ENCODE measurements around the gene EYA2. TPM values are rescaled to one million over a fixed set of nuclear protein-coding genes. Genes with fewer than 3 reads are reported as not detected.
A peak's percentile ranks its signal among the peaks of the same experiment; 100 is the strongest.
"Not testable (repeated sequence)": the region's sequence is repeated elsewhere in the genome, so short reads cannot be mapped to it uniquely, and the experiment has no call there.

EYA2 gene
- total and polyA plus RNA-seq, 2 experiments from 2014 or later = 1.4 to 2.0 TPM

- peak overlapping the region; percentile 65 for H3K27ac ChIP-seq
- no peaks in the 10 kb centered on the region for H3K9me2 ChIP-seq (replicated peaks; ENCODE audit: insufficient read depth)
- no peaks in the 10 kb centered on the region for H3K9me3 ChIP-seq (ENCODE audit: low read depth)
- H3K36me3 ChIP-seq (replicated peaks; ENCODE audit: insufficient read depth, low read depth) = no peaks in the 10 kb centered on the region
- no peak overlapping the region for H2AFZ ChIP-seq
- no peak for DNase-seq (ENCODE audit: low spot score)
- 88% methylated on average over 9 of the region's 9 CpGs for WGBS (ENCODE audit: low lambda C conversion rate, missing lambda C conversion rate)
- H3K27me3 ChIP-seq = no peaks in the 10 kb centered on the region
- H3K4me2 ChIP-seq = no peak overlapping the region
- TF ChIP-seq EZH2phosphoT487 (IDR thresholded peaks at IDR 0.05; ENCODE audit: low read depth, severe bottlenecking, unreplicated experiment) (no peak), EZH2 (IDR thresholded peaks at IDR 0.05; ENCODE audit: borderline replicate concordance) (no peak), CTCF (IDR thresholded peaks at IDR 0.05; ENCODE audit: poor library complexity) (no peak)
- H4K20me1 ChIP-seq (ENCODE audit: insufficient read depth, poor library complexity, severe bottlenecking) = no peaks in the 10 kb centered on the region
- peaks cover 3% of the 10 kb centered on the region for H3K4me1 ChIP-seq (ENCODE audit: insufficient read depth)
- no peak overlapping the region for H3K4me3 ChIP-seq
- no peaks in the 10 kb centered on the region for H3K79me2 ChIP-seq
Measured at GRCh38 chr20:47201074-47201730, 306.6 kb downstream of the EYA2 start.

- DNase-seq (ENCODE audit: low spot score) = no peak
- H3K4me3 ChIP-seq = no peak overlapping the region
- no peaks in the 10 kb centered on the region for H3K9me2 ChIP-seq (replicated peaks; ENCODE audit: insufficient read depth)
- H3K4me1 ChIP-seq (ENCODE audit: insufficient read depth) = peaks cover 3% of the 10 kb centered on the region
- H3K9me3 ChIP-seq (ENCODE audit: low read depth) = no peaks in the 10 kb centered on the region
- no peak for TF ChIP-seq CTCF (IDR thresholded peaks at IDR 0.05; ENCODE audit: poor library complexity)
- no peak for TF ChIP-seq EZH2phosphoT487 (IDR thresholded peaks at IDR 0.05; ENCODE audit: low read depth, severe bottlenecking, unreplicated experiment)
- no peak for TF ChIP-seq EZH2 (IDR thresholded peaks at IDR 0.05; ENCODE audit: borderline replicate concordance)
- no peaks in the 10 kb centered on the region for H3K79me2 ChIP-seq
- H3K27ac ChIP-seq = no peak overlapping the region
- WGBS (ENCODE audit: low lambda C conversion rate, missing lambda C conversion rate) = 87% methylated on average over 10 of the region's 10 CpGs
- H3K4me2 ChIP-seq = no peak overlapping the region
- H4K20me1 ChIP-seq (ENCODE audit: insufficient read depth, poor library complexity, severe bottlenecking) = no peaks in the 10 kb centered on the region
- H2AFZ ChIP-seq = no peak overlapping the region
- H3K36me3 ChIP-seq (replicated peaks; ENCODE audit: insufficient read depth, low read depth) = no peaks in the 10 kb centered on the region
- H3K27me3 ChIP-seq = no peaks in the 10 kb centered on the region
Measured at GRCh38 chr20:47202733-47203667, 308.4 kb downstream of the EYA2 start.

- no peak for DNase-seq (ENCODE audit: low spot score)
- H4K20me1 ChIP-seq (ENCODE audit: insufficient read depth, poor library complexity, severe bottlenecking) = no peaks in the 10 kb centered on the region
- H2AFZ ChIP-seq = no peak overlapping the region
- H3K4me1 ChIP-seq (ENCODE audit: insufficient read depth) = peaks cover 3% of the 10 kb centered on the region
- H3K27me3 ChIP-seq = no peaks in the 10 kb centered on the region
- H3K4me3 ChIP-seq = no peak overlapping the region
- H3K36me3 ChIP-seq (replicated peaks; ENCODE audit: insufficient read depth, low read depth) = no peaks in the 10 kb centered on the region
- TF ChIP-seq EZH2 (IDR thresholded peaks at IDR 0.05; ENCODE audit: borderline replicate concordance) (no peak), EZH2phosphoT487 (IDR thresholded peaks at IDR 0.05; ENCODE audit: low read depth, severe bottlenecking, unreplicated experiment) (no peak), CTCF (IDR thresholded peaks at IDR 0.05; ENCODE audit: poor library complexity) (no peak)
- no peaks in the 10 kb centered on the region for H3K79me2 ChIP-seq
- no peaks in the 10 kb centered on the region for H3K9me3 ChIP-seq (ENCODE audit: low read depth)
- WGBS (ENCODE audit: low lambda C conversion rate, missing lambda C conversion rate) = 85% methylated on average over 12 of the region's 12 CpGs
- no peak overlapping the region for H3K4me2 ChIP-seq
- H3K27ac ChIP-seq = no peak overlapping the region
- no peaks in the 10 kb centered on the region for H3K9me2 ChIP-seq (replicated peaks; ENCODE audit: insufficient read depth)
Measured at GRCh38 chr20:47204008-47204849, 309.6 kb downstream of the EYA2 start.

GRCh38 chr20:47204850-47205122 is 310.1 kb downstream of the EYA2 start:
- not testable (repeated sequence) for H3K9me3 ChIP-seq (ENCODE audit: low read depth); H3K27ac ChIP-seq; DNase-seq (ENCODE audit: low spot score); H3K27me3 ChIP-seq; H3K9me2 ChIP-seq (replicated peaks; ENCODE audit: insufficient read depth); H3K36me3 ChIP-seq (replicated peaks; ENCODE audit: insufficient read depth, low read depth); H3K4me3 ChIP-seq; H4K20me1 ChIP-seq (ENCODE audit: insufficient read depth, poor library complexity, severe bottlenecking); H3K4me2 ChIP-seq; H3K4me1 ChIP-seq (ENCODE audit: insufficient read depth); H3K79me2 ChIP-seq; H2AFZ ChIP-seq
- WGBS (ENCODE audit: low lambda C conversion rate, missing lambda C conversion rate) = 94% methylated on average over 11 of the region's 11 CpGs

Measured in hepatocyte (in vitro differentiated cells).